ENCODE data around the gene NOS1AP.

The NOS1AP gene

DNA sequence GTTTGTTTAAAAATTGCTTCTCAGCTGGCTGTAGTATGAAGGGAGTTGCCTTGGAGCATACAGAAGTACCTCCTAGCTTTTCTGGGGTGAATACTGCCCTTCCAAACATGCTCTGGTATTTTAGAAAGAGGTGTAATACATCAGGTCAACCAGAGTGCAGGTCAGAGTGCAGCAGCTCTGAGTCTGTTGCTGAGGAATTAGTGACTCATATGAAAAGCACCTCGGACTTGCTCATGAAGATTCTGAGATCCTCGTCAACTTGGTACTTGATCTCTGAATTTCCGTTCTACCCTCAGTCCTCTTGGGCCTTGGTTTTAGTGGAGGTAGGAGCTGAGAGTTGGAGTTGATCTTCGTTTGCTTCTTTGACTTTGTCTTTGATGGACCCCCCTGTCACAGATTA is 67.3 kb downstream of the NOS1AP start:
- Histone ChIP-seq H3K4me3 (ENCODE audit: insufficient read depth in 1 of 2, low read depth in 1 of 2, low read length in 2 of 2) (no peak overlapping the region), H3K9me3 (ENCODE audit: control insufficient read depth, low read length) (no peaks in the 10 kb centered on the region), H4K8ac (ENCODE audit: low read length) (no peak overlapping the region), H4K91ac (ENCODE audit: low read length) (no peak overlapping the region), H3K23ac (ENCODE audit: low read length in 2 of 2) (no peak overlapping the region), H2BK12ac (ENCODE audit: low read length in 2 of 2) (no peak overlapping the region), H3K18ac (ENCODE audit: low read depth in 1 of 2, low read length in 2 of 2) (no peak overlapping the region), H2BK5ac (ENCODE audit: low read depth, low read length, poor library complexity, severe bottlenecking) (no peak overlapping the region), H2AK5ac (ENCODE audit: low read length, severe bottlenecking) (no peak overlapping the region), H3K27ac (ENCODE audit: low read length, poor library complexity, severe bottlenecking) (no peak overlapping the region), H3K4me2 (ENCODE audit: low read length, poor library complexity, severe bottlenecking) (no peak overlapping the region), H3K36me3 (ENCODE audit: control insufficient read depth in 1 of 2, insufficient read depth in 2 of 2, low read depth in 1 of 2, low read length in 2 of 2) (peaks cover 0 to 3% of the 10 kb centered on the region in 2 experiments), H3K27me3 (ENCODE audit: control insufficient read depth in 1 of 2, insufficient read depth in 1 of 2, low read length in 2 of 2) (no peaks in the 10 kb centered on the region), H3K14ac (ENCODE audit: low read length in 2 of 2) (no peak overlapping the region), H2BK15ac (ENCODE audit: low read depth, poor library complexity, severe bottlenecking) (no peak overlapping the region), H2AFZ (ENCODE audit: low read depth, low read length) (no peak overlapping the region), H3K9ac (ENCODE audit: low read length) (no peak overlapping the region), H3K4ac (ENCODE audit: low read depth in 1 of 2, low read length in 2 of 2) (no peak overlapping the region), H3K79me1 (replicated peaks; ENCODE audit: low read length, poor library complexity, severe bottlenecking) (peaks cover 5% of the 10 kb centered on the region), H2BK120ac (ENCODE audit: low read depth, low read length) (no peak overlapping the region), H3K4me1 (ENCODE audit: control insufficient read depth, insufficient read depth, low read depth, low read length) (peaks cover 9% of the 10 kb centered on the region)
- DNase-seq: peak; percentile 72
- WGBS: 3% methylated on average over 4 of the region's 4 CpGs

DNA sequence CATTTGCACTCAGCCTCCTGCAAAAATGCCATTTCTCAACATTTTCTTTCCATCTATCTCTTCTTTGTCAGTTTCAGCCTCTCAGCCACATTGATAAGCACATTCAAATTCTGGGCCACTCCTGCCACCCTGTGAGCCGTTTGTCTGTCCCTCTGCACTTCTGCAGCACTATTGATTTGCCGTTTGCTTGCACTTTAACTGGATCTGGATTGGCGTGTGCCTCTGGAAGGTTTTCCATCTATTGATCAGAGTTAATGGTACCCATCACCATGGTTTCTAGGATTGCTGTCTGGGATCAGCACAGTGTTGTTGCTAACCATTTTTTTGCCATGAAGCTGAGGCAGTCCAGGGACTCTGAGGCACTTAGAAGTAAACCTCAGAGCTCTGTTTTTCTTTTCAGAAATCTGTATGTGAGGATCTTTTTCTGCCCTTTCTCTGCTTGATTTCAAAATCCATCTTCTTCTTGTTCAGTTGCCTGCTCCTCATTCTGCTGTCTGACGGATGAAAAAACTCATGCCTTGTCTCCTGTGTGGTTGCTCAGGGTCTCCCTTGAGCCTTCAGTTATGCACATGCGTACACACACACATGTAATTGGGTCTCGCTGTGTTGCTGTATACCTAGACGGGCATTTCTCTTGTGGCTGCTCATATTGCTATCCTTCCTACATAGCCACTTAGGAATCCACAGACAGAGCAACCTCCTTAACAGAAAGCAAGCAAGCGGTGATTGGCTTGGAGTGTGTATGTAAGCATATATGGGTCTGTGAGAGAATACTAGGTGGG is 67.9 kb downstream of the NOS1AP start:
- no peak overlapping the region for H3K27ac ChIP-seq (ENCODE audit: low read length, poor library complexity, severe bottlenecking)
- no peaks in the 10 kb centered on the region for H3K9me3 ChIP-seq (ENCODE audit: control insufficient read depth, low read length)
- H2BK120ac ChIP-seq (ENCODE audit: low read depth, low read length): no peak overlapping the region
- H3K79me1 ChIP-seq (replicated peaks; ENCODE audit: low read length, poor library complexity, severe bottlenecking): peaks cover 5% of the 10 kb centered on the region
- no peaks in the 10 kb centered on the region for H3K27me3 ChIP-seq (ENCODE audit: control insufficient read depth in 1 of 2, insufficient read depth in 1 of 2, low read length in 2 of 2)
- H2BK15ac ChIP-seq (ENCODE audit: low read depth, poor library complexity, severe bottlenecking): no peak overlapping the region
- H4K91ac ChIP-seq (ENCODE audit: low read length): peak overlapping the region; percentile 18
- no peak overlapping the region for H3K14ac ChIP-seq (ENCODE audit: low read length in 2 of 2)
- peak overlapping the region in 1 of 2 experiments; percentile 55 for H3K18ac ChIP-seq (ENCODE audit: low read depth in 1 of 2, low read length in 2 of 2)
- WGBS: 74% methylated on average over 7 of the region's 8 CpGs
- no peak overlapping the region for H3K4me2 ChIP-seq (ENCODE audit: low read length, poor library complexity, severe bottlenecking)
- H3K4me3 ChIP-seq (ENCODE audit: insufficient read depth in 1 of 2, low read depth in 1 of 2, low read length in 2 of 2): no peak overlapping the region
- H2BK5ac ChIP-seq (ENCODE audit: low read depth, low read length, poor library complexity, severe bottlenecking): no peak overlapping the region
- no peak overlapping the region for H3K23ac ChIP-seq (ENCODE audit: low read length in 2 of 2)
- H3K4me1 ChIP-seq (ENCODE audit: control insufficient read depth, insufficient read depth, low read depth, low read length): peaks cover 9% of the 10 kb centered on the region
- H2BK12ac ChIP-seq (ENCODE audit: low read length in 2 of 2): peak overlapping the region; percentile 29 to 52
- no peak overlapping the region for H3K4ac ChIP-seq (ENCODE audit: low read depth in 1 of 2, low read length in 2 of 2)
- peak overlapping the region; percentile 47 for H2AK5ac ChIP-seq (ENCODE audit: low read length, severe bottlenecking)
- H3K9ac ChIP-seq (ENCODE audit: low read length): no peak overlapping the region
- H2AFZ ChIP-seq (ENCODE audit: low read depth, low read length): no peak overlapping the region
- DNase-seq: no peak
- H4K8ac ChIP-seq (ENCODE audit: low read length): peak overlapping the region; percentile 12
- peaks cover 0 to 3% of the 10 kb centered on the region in 2 experiments for H3K36me3 ChIP-seq (ENCODE audit: control insufficient read depth in 1 of 2, insufficient read depth in 2 of 2, low read depth in 1 of 2, low read length in 2 of 2)

- Histone ChIP-seq H2AK5ac (ENCODE audit: low read length, severe bottlenecking) (no peak overlapping the region), H4K8ac (ENCODE audit: low read length) (no peak overlapping the region), H3K9ac (ENCODE audit: low read length) (no peak overlapping the region), H3K36me3 (ENCODE audit: control insufficient read depth in 1 of 2, insufficient read depth in 2 of 2, low read depth in 1 of 2, low read length in 2 of 2) (peaks cover 0 to 3% of the 10 kb centered on the region in 2 experiments), H3K23ac (ENCODE audit: low read length in 2 of 2) (no peak overlapping the region), H3K4me2 (ENCODE audit: low read length, poor library complexity, severe bottlenecking) (no peak overlapping the region), H2BK5ac (ENCODE audit: low read depth, low read length, poor library complexity, severe bottlenecking) (no peak overlapping the region), H3K4me3 (ENCODE audit: insufficient read depth in 1 of 2, low read depth in 1 of 2, low read length in 2 of 2) (no peak overlapping the region), H3K9me3 (ENCODE audit: control insufficient read depth, low read length) (no peaks in the 10 kb centered on the region), H2BK12ac (ENCODE audit: low read length in 2 of 2) (no peak overlapping the region), H3K14ac (ENCODE audit: low read length in 2 of 2) (no peak overlapping the region), H3K4ac (ENCODE audit: low read depth in 1 of 2, low read length in 2 of 2) (no peak overlapping the region), H3K79me1 (replicated peaks; ENCODE audit: low read length, poor library complexity, severe bottlenecking) (peaks cover 5% of the 10 kb centered on the region), H3K27me3 (ENCODE audit: control insufficient read depth in 1 of 2, insufficient read depth in 1 of 2, low read length in 2 of 2) (peaks cover 0 to 2% of the 10 kb centered on the region in 2 experiments), H4K91ac (ENCODE audit: low read length) (no peak overlapping the region), H3K4me1 (ENCODE audit: control insufficient read depth, insufficient read depth, low read depth, low read length) (peaks cover 9% of the 10 kb centered on the region), H2AFZ (ENCODE audit: low read depth, low read length) (no peak overlapping the region), H2BK15ac (ENCODE audit: low read depth, poor library complexity, severe bottlenecking) (no peak overlapping the region), H2BK120ac (ENCODE audit: low read depth, low read length) (no peak overlapping the region), H3K18ac (ENCODE audit: low read depth in 1 of 2, low read length in 2 of 2) (no peak overlapping the region), H3K27ac (ENCODE audit: low read length, poor library complexity, severe bottlenecking) (no peak overlapping the region)
- DNase-seq: no peak
- 87% methylated on average over 2 of the region's 2 CpGs for WGBS
Observed at GRCh38 chr1:162138112-162138511, 68.6 kb downstream of the NOS1AP start.

- peaks cover 0 to 2% of the 10 kb centered on the region in 2 experiments for H3K27me3 ChIP-seq (ENCODE audit: control insufficient read depth in 1 of 2, insufficient read depth in 1 of 2, low read length in 2 of 2)
- no peak overlapping the region for H2BK5ac ChIP-seq (ENCODE audit: low read depth, low read length, poor library complexity, severe bottlenecking)
- H3K4ac ChIP-seq (ENCODE audit: low read depth in 1 of 2, low read length in 2 of 2): peak overlapping the region in 1 of 2 experiments; percentile 86
- no peak overlapping the region for H2BK15ac ChIP-seq (ENCODE audit: low read depth, poor library complexity, severe bottlenecking)
- H3K4me2 ChIP-seq (ENCODE audit: low read length, poor library complexity, severe bottlenecking): no peak overlapping the region
- no peaks in the 10 kb centered on the region for H3K9me3 ChIP-seq (ENCODE audit: control insufficient read depth, low read length)
- H2BK12ac ChIP-seq (ENCODE audit: low read length in 2 of 2): peak overlapping the region in 1 of 2 experiments; percentile 29
- no peak overlapping the region for H3K27ac ChIP-seq (ENCODE audit: low read length, poor library complexity, severe bottlenecking)
- no peak overlapping the region for H3K14ac ChIP-seq (ENCODE audit: low read length in 2 of 2)
- peak overlapping the region; percentile 83 for H2AK5ac ChIP-seq (ENCODE audit: low read length, severe bottlenecking)
- no peak overlapping the region for H3K4me3 ChIP-seq (ENCODE audit: insufficient read depth in 1 of 2, low read depth in 1 of 2, low read length in 2 of 2)
- H4K91ac ChIP-seq (ENCODE audit: low read length): peak overlapping the region; percentile 36
- H2AFZ ChIP-seq (ENCODE audit: low read depth, low read length): no peak overlapping the region
- no peak overlapping the region for H3K23ac ChIP-seq (ENCODE audit: low read length in 2 of 2)
- peaks cover 9% of the 10 kb centered on the region for H3K4me1 ChIP-seq (ENCODE audit: control insufficient read depth, insufficient read depth, low read depth, low read length)
- H3K79me1 ChIP-seq (replicated peaks; ENCODE audit: low read length, poor library complexity, severe bottlenecking): peaks cover 5% of the 10 kb centered on the region
- peaks cover 0 to 3% of the 10 kb centered on the region in 2 experiments for H3K36me3 ChIP-seq (ENCODE audit: control insufficient read depth in 1 of 2, insufficient read depth in 2 of 2, low read depth in 1 of 2, low read length in 2 of 2)
- DNase-seq: no peak
- no peak overlapping the region for H2BK120ac ChIP-seq (ENCODE audit: low read depth, low read length)
- WGBS: 42% methylated on average over 1 of the region's 4 CpGs
- H3K18ac ChIP-seq (ENCODE audit: low read depth in 1 of 2, low read length in 2 of 2): no peak overlapping the region
- H3K9ac ChIP-seq (ENCODE audit: low read length): no peak overlapping the region
- no peak overlapping the region for H4K8ac ChIP-seq (ENCODE audit: low read length)
Observed at GRCh38 chr1:162138599-162139181, 69.2 kb downstream of the NOS1AP start.
